Panc1 (cell line): ENCODE data around the gene PEPD. TPM values are rescaled to one million over a fixed set of nuclear protein-coding genes. Genes with fewer than 3 reads are reported as not detected.

Experiments used
- ATAC-seq: fragments of 200-7000 bp; cut with Tn5 transposase; 2 replicates; pipeline ENCODE4 v1.9.1; 2020; ENCODE audit warnings: mild to moderate bottlenecking, moderate library complexity
- BruUV-seq: library from RNA; stranded (reverse); fragments of 400-500 nt; replicated peaks from 2 replicates; lab custom pipeline; 2021; lab: Mats Ljungman, UMichigan
- CTCF ChIA-PET: fragments of 300-600 bp; sonication (Branson Sonifier 250); formaldehyde crosslinking; loops from one replicate; lab custom pipeline; 2022; ENCODE audit warnings: antibody characterized with exemption; lab: Charles Lee
- POLR2A ChIA-PET: fragments of 300-600 bp; sonication (Branson Sonifier 250); formaldehyde crosslinking; loops from one replicate; lab custom pipeline; 2022; ENCODE audit warnings: antibody characterized with exemption; lab: Charles Lee
- DNase-seq: peaks from one replicate; pipeline ENCODE4 v3.0.0-alpha.2; 2010; ENCODE audit warnings: low read depth, low spot score
- H3K27ac ChIP-seq: 2 replicates; pipeline ENCODE4 v1.5.1; 2011; ENCODE audit warnings: mild to moderate bottlenecking, low read length, inconsistent platforms
- H3K27me3 ChIP-seq: fragments of 200-500 bp; sonication (Bioruptor generic); 2 replicates; pipeline ENCODE4 v1.6.0; 2014; ENCODE audit warnings: low read length, inconsistent platforms; ENCODE audit not compliant: control insufficient read depth, insufficient read depth
- H3K36me3 ChIP-seq: fragments of 200-500 bp; sonication (Bioruptor generic); 2 replicates; pipeline ENCODE4 v1.5.1; 2014; ENCODE audit warnings: inconsistent platforms, mild to moderate bottlenecking, low read length, moderate library complexity; ENCODE audit not compliant: control insufficient read depth, insufficient read depth
- H3K4me1 ChIP-seq: 2 replicates; pipeline ENCODE4 v1.5.1; 2011; ENCODE audit warnings: inconsistent platforms, mild to moderate bottlenecking, low read length, moderate library complexity; ENCODE audit not compliant: control insufficient read depth, insufficient read depth
- H3K4me3 ChIP-seq, 2 experiments: 2 replicates each; pipeline ENCODE4 v1.5.1; 2011 to 2012; ENCODE audit warnings: low read depth in 2 of 2, low read length in 2 of 2, mild to moderate bottlenecking in 2 of 2, inconsistent platforms in 1 of 2, moderate library complexity in 1 of 2
- H3K9me3 ChIP-seq: fragments of 200-500 bp; sonication (Bioruptor generic); 2 replicates; pipeline ENCODE4 v1.5.1; 2014; ENCODE audit warnings: low read depth, mild to moderate bottlenecking, inconsistent platforms, low read length, moderate library complexity; ENCODE audit not compliant: control insufficient read depth, insufficient read depth
- POLR2AphosphoS5 ChIP-seq: IDR thresholded peaks from 2 replicates; pipeline ENCODE4 v1.6.1; 2012; ENCODE audit warnings: mild to moderate bottlenecking, low read depth, low read length, moderate library complexity
- SIN3A ChIP-seq: IDR thresholded peaks from 2 replicates; pipeline ENCODE4 v1.6.1; 2012; ENCODE audit warnings: low read depth, mild to moderate bottlenecking, low read length, moderate library complexity, borderline replicate concordance; ENCODE audit not compliant: insufficient read depth
- TCF7L2 ChIP-seq: IDR thresholded peaks from 2 replicates; pipeline ENCODE4 v1.6.1; 2011; ENCODE audit warnings: mild to moderate bottlenecking, low read depth, low read length, inconsistent platforms
- in situ Hi-C: cut with HindIII; loops from 2 replicates; pipeline ENCODE4 v1.10.0; 2016; ENCODE audit warnings: low sequenced_read_pairs, low pct_unique_long_range_greater_than_20kb
- intact Hi-C: fragments of 100-400 bp; cut with micrococcal nuclease; formaldehyde crosslinking; loops from one replicate; pipeline ENCODE4 v1.10.0; 2022; ENCODE audit not compliant: unreplicated experiment
- total RNA-seq: library from RNA; stranded (reverse); gene quantifications from one replicate; pipeline ENCODE4 v1.2.1, GENCODE V29; 2021; ENCODE audit not compliant: unreplicated experiment
- TF ChIP-seq, protein P1 (sequence below), 2 experiments: IDR thresholded peaks; 2 replicates each; pipeline ENCODE4 v1.6.1; 2011 to 2012; ENCODE audit warnings: low read depth in 2 of 2, control low read depth in 1 of 2, low read length in 1 of 2, mild to moderate bottlenecking in 1 of 2, moderate library complexity in 1 of 2; ENCODE audit not compliant: insufficient read depth in 1 of 2
- TF ChIP-seq, protein P2 (sequence below): fragments of 450-650 bp; IDR thresholded peaks from 2 replicates; pipeline ENCODE4 v1.5.1; 2017; ENCODE audit warnings: mild to moderate bottlenecking

Gene PEPD
- total RNA-seq, 1 experiment from 2014 or later = 102 TPM

DNA sequence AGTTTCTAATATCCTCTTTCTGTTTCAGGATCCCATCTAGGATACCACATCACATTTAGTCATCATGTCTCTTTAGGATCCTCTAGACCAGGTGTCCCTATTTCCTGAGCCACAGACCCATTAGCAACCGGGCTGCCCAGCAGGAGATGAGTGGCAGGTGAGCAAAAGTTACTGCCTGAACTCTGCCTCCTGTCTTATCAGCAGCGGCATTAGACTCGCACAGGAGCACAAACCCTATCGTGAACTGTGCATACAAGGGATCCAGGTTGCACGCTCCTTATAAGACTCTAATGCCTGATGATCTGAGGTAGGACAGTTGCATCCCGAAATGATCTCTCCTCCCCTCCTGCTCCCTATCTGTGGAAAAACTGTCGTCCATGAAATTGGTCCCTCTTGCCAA lies 155.9 kb downstream of the PEPD start:
- BruUV-seq = no TSS peak
- intact Hi-C loops = no loop called here

DNA sequence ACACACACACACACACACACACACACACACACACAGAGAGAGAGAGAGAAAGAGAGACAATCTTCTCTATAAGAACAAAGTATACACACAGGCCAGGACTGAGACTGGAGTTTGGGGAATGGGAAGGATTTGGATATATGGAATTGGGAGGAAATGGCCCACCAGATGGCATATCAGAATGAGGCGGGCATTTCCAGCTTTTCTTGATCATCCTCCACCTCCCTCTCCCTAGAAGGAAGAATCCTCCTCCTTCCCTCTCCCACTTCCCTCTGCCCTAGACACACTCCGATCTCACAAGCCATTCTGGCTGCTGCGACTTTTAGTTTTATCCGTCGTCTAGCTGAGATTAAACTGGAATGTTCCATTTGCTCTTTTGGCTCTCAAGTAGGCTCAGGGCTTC lies 158.1 kb downstream of the PEPD start:
- no TSS peak for BruUV-seq
- Histone ChIP-seq H3K4me1 (no peaks in the 10 kb centered on the region), H3K27me3 (peaks cover 8% of the 10 kb centered on the region), H3K4me3 (no peak overlapping the region), H3K27ac (no peak overlapping the region), H3K36me3 (no peaks in the 10 kb centered on the region), H3K9me3 (no peaks in the 10 kb centered on the region)
- no peak for ATAC-seq
- TF ChIP-seq TCF7L2 = no peak
- TF ChIP-seq POLR2AphosphoS5 = no peak
- no peak for TF ChIP-seq SIN3A
- TF ChIP-seq, protein P1, sequence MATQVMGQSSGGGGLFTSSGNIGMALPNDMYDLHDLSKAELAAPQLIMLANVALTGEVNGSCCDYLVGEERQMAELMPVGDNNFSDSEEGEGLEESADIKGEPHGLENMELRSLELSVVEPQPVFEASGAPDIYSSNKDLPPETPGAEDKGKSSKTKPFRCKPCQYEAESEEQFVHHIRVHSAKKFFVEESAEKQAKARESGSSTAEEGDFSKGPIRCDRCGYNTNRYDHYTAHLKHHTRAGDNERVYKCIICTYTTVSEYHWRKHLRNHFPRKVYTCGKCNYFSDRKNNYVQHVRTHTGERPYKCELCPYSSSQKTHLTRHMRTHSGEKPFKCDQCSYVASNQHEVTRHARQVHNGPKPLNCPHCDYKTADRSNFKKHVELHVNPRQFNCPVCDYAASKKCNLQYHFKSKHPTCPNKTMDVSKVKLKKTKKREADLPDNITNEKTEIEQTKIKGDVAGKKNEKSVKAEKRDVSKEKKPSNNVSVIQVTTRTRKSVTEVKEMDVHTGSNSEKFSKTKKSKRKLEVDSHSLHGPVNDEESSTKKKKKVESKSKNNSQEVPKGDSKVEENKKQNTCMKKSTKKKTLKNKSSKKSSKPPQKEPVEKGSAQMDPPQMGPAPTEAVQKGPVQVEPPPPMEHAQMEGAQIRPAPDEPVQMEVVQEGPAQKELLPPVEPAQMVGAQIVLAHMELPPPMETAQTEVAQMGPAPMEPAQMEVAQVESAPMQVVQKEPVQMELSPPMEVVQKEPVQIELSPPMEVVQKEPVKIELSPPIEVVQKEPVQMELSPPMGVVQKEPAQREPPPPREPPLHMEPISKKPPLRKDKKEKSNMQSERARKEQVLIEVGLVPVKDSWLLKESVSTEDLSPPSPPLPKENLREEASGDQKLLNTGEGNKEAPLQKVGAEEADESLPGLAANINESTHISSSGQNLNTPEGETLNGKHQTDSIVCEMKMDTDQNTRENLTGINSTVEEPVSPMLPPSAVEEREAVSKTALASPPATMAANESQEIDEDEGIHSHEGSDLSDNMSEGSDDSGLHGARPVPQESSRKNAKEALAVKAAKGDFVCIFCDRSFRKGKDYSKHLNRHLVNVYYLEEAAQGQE (IDR thresholded peaks at IDR 0.05; ENCODE audit: insufficient read depth in 1 of 2, low read depth in 2 of 2, low read length in 1 of 2) = no peak
- intact Hi-C loops = no loop called here
- in situ Hi-C loops = no loop called here
- CTCF ChIA-PET = no interaction called here
- POLR2A ChIA-PET = interaction anchor here (0.6 kb wide), 1 partner anchor 26 kb away, joined by 4 read pairs; no protein-coding TSS in a partner anchor
- no peak for DNase-seq

More for the DNA sequence above, 155.9 kb downstream of the PEPD start:
- ATAC-seq (no peak), DNase-seq (no peak)
- ChIA-PET CTCF (no interaction called here), POLR2A (no interaction called here)
- Histone ChIP-seq H3K36me3 (no peaks in the 10 kb centered on the region), H3K4me1 (no peaks in the 10 kb centered on the region), H3K27ac (no peak overlapping the region), H3K9me3 (no peaks in the 10 kb centered on the region), H3K27me3 (peaks cover 8% of the 10 kb centered on the region), H3K4me3 (no peak overlapping the region)
- in situ Hi-C loops = no loop called here
- TF ChIP-seq POLR2AphosphoS5 (no peak), SIN3A (no peak), TCF7L2 (no peak)
- TF ChIP-seq, protein P1 (IDR thresholded peaks at IDR 0.05; ENCODE audit: insufficient read depth in 1 of 2, low read depth in 2 of 2, low read length in 1 of 2) = no peak
- TF ChIP-seq, protein P2, sequence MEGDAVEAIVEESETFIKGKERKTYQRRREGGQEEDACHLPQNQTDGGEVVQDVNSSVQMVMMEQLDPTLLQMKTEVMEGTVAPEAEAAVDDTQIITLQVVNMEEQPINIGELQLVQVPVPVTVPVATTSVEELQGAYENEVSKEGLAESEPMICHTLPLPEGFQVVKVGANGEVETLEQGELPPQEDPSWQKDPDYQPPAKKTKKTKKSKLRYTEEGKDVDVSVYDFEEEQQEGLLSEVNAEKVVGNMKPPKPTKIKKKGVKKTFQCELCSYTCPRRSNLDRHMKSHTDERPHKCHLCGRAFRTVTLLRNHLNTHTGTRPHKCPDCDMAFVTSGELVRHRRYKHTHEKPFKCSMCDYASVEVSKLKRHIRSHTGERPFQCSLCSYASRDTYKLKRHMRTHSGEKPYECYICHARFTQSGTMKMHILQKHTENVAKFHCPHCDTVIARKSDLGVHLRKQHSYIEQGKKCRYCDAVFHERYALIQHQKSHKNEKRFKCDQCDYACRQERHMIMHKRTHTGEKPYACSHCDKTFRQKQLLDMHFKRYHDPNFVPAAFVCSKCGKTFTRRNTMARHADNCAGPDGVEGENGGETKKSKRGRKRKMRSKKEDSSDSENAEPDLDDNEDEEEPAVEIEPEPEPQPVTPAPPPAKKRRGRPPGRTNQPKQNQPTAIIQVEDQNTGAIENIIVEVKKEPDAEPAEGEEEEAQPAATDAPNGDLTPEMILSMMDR = no peak
